ENCODE data around the gene ILDR2. TPM values are rescaled to one million over a fixed set of nuclear protein-coding genes. Genes with fewer than 3 reads are reported as not detected.

Gene ILDR2
- total RNA-seq, 1 donor from 2014 or later: 0.56 TPM

DNA sequence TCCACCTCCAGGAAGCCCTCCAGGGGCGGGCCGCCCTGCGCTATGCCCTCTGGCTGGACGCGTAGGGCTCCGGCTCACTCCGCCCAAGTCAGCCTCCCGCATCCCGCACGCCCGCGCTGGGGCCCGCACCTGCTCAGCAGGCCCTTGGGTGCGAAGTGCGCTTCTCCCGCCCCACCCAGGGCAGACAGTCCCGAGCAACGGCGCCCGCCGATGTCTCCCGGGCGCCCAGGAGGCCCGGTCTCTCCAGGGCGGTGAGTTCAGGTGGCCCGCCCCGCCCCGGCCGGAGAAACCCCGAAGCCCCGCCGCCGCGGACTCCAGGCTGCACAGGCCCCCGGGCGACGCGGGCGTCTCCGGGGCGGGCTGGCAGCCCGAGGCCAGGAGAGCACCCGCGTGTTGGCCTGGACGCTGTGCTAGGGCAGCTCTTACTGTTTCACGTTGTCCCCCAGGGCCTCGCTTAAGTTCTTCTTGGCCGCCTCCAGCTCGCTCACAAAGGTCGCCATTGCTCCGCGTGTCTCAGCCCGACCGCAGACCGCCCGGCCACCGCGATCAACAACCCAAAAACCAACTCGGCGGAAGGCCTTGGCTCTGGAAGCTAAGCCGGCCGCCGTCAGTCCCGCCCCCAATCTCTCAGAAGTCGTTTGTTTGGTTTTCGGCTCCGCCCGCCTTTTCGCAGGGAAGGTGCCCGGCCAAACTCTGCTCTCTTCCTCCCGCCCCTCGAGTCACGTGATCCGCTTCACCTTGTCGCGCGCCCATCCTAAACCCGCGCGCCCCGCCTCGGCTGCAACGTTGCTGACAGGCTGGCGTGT, 99.4 kb downstream of the ILDR2 start, which contains the start of gene TADA1:
Gene TADA1 (minus strand): TSS at position 531 of the 806 bp plus-strand sequence. CDS start 31 bp downstream, at position 500.
- H3K4me1 Mint-ChIP-seq (ENCODE audit: low read depth, unreplicated experiment): no peaks in the 10 kb centered on the region
- peak within 1 kb of the TSS; percentile 94 for H3K27ac Mint-ChIP-seq (ENCODE audit: unreplicated experiment)
- TF ChIP-seq, protein P1, sequence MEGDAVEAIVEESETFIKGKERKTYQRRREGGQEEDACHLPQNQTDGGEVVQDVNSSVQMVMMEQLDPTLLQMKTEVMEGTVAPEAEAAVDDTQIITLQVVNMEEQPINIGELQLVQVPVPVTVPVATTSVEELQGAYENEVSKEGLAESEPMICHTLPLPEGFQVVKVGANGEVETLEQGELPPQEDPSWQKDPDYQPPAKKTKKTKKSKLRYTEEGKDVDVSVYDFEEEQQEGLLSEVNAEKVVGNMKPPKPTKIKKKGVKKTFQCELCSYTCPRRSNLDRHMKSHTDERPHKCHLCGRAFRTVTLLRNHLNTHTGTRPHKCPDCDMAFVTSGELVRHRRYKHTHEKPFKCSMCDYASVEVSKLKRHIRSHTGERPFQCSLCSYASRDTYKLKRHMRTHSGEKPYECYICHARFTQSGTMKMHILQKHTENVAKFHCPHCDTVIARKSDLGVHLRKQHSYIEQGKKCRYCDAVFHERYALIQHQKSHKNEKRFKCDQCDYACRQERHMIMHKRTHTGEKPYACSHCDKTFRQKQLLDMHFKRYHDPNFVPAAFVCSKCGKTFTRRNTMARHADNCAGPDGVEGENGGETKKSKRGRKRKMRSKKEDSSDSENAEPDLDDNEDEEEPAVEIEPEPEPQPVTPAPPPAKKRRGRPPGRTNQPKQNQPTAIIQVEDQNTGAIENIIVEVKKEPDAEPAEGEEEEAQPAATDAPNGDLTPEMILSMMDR (IDR thresholded peaks at IDR 0.05; ENCODE audit: partially characterized antibody, unreplicated experiment): no peak
- H3K27me3 Mint-ChIP-seq (ENCODE audit: unreplicated experiment): peaks cover 2% of the 10 kb centered on the region
- H3K9me3 Mint-ChIP-seq (ENCODE audit: unreplicated experiment): peaks cover 14% of the 10 kb centered on the region
- DNase-seq: peak; percentile 99
- no peaks in the 10 kb centered on the region for H3K36me3 Mint-ChIP-seq (ENCODE audit: unreplicated experiment)
- H3K4me3 Mint-ChIP-seq (ENCODE audit: unreplicated experiment): peak within 1 kb of the TSS; percentile 93

DNA sequence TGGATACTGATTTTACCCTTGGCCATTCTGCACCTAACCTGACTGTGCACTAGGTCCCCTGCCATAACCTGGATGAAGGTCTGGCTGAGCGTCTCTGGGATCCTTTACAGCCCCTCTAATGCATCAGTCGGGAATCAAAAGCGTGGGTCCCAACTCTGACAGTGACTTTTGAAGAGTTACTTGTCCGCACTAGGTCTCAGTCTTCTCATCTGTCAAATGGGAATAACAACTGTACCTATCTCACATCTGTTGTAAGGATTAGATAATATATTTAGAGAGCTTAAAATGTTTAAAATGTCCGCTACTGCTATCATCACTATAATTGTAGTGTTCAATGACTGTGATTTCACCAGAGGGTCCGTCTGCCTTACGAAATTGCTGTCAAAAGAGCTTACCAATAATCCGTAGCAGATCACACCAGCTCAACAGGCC, 100.0 kb downstream of the ILDR2 start:
- H3K9me3 Mint-ChIP-seq (ENCODE audit: unreplicated experiment): peaks cover 14% of the 10 kb centered on the region
- no peaks in the 10 kb centered on the region for H3K4me1 Mint-ChIP-seq (ENCODE audit: low read depth, unreplicated experiment)
- H3K36me3 Mint-ChIP-seq (ENCODE audit: unreplicated experiment): no peaks in the 10 kb centered on the region
- DNase-seq: no peak
- peaks cover 2% of the 10 kb centered on the region for H3K27me3 Mint-ChIP-seq (ENCODE audit: unreplicated experiment)
- TF ChIP-seq, protein P1 (IDR thresholded peaks at IDR 0.05; ENCODE audit: partially characterized antibody, unreplicated experiment): no peak
- peak overlapping the region; percentile 82 for H3K27ac Mint-ChIP-seq (ENCODE audit: unreplicated experiment)
- peak overlapping the region; percentile 93 for H3K4me3 Mint-ChIP-seq (ENCODE audit: unreplicated experiment)

DNA sequence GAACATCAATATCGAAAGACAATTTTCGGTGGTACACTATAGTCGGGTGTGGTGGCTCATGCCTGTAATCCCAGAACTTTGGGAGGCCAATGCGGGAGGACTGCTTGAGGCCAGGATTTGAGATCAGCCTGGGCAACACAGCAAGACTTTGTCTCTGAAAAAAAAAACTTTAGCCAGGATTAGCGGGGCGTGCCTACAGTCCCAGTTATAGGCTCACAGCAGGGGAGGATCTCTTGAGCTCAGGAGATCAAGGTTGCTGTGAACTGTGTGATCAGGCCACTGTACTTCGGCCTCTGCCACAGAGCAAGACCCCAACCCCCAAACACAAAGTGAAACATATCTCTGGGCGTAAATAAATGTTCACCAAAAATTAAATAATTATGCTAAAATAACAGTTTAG, 100.9 kb downstream of the ILDR2 start:
- Mint-ChIP-seq H3K4me1 (ENCODE audit: low read depth, unreplicated experiment) (no peaks in the 10 kb centered on the region), H3K27ac (ENCODE audit: unreplicated experiment) (no peak overlapping the region), H3K36me3 (ENCODE audit: unreplicated experiment) (no peaks in the 10 kb centered on the region), H3K9me3 (ENCODE audit: unreplicated experiment) (peaks cover 14% of the 10 kb centered on the region), H3K27me3 (ENCODE audit: unreplicated experiment) (peaks cover 2% of the 10 kb centered on the region), H3K4me3 (ENCODE audit: unreplicated experiment) (peak overlapping the region; percentile 93)
- DNase-seq: no peak
- TF ChIP-seq, protein P1 (IDR thresholded peaks at IDR 0.05; ENCODE audit: partially characterized antibody, unreplicated experiment): no peak

DNA sequence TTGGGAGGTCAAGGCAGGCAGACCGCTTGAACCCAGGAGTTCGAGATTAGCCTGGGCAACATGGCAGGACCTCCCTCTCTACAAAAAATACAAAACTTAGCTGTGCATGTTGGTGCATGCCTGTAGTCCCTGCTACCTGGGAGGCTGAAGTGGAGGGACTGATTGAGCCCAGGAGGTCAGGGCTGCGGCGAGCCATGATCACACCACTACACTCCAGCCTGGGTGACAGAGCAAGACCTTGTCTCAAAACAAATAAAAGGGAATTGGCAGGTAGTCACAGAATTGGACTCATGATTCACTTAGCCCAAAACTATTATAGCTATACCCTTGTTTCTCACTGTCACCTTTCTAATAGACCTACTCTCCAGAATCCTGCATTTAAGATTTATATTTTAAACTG, 104.8 kb downstream of the ILDR2 start:
- Mint-ChIP-seq H3K27me3 (ENCODE audit: unreplicated experiment) (peaks cover 2% of the 10 kb centered on the region), H3K36me3 (ENCODE audit: unreplicated experiment) (no peaks in the 10 kb centered on the region), H3K4me3 (ENCODE audit: unreplicated experiment) (no peak overlapping the region), H3K4me1 (ENCODE audit: low read depth, unreplicated experiment) (no peaks in the 10 kb centered on the region), H3K27ac (ENCODE audit: unreplicated experiment) (no peak overlapping the region), H3K9me3 (ENCODE audit: unreplicated experiment) (peaks cover 8% of the 10 kb centered on the region)
- DNase-seq: no peak
- TF ChIP-seq, protein P1 (IDR thresholded peaks at IDR 0.05; ENCODE audit: partially characterized antibody, unreplicated experiment): no peak

All from glutamatergic neuron (in vitro differentiated cells).